A673 (cell line): ENCODE results near the gene ASIC2. TPM values are rescaled to one million over a fixed set of nuclear protein-coding genes. Genes with fewer than 3 reads are reported as not detected.

ENCODE experiments used
- BruUV-seq: library from RNA; stranded (reverse); fragments of 400-500 nt; replicated peaks from 2 replicates; lab custom pipeline; 2021; lab: Mats Ljungman, UMichigan
- CTCF ChIA-PET: fragments of 300-600 bp; sonication (Branson Sonifier 250); formaldehyde crosslinking; loops from one replicate; lab custom pipeline; 2022; ENCODE audit warnings: antibody characterized with exemption; lab: Charles Lee
- POLR2A ChIA-PET: fragments of 300-600 bp; sonication (Branson Sonifier 250); formaldehyde crosslinking; loops from one replicate; lab custom pipeline; 2022; ENCODE audit warnings: antibody characterized with exemption; ENCODE audit not compliant: low non-redundant PET; lab: Charles Lee
- DNase-seq: peaks from one replicate; pipeline ENCODE4 v3.0.0-alpha.2; 2015; ENCODE audit warnings: low spot score
- H3K27ac ChIP-seq: fragments of 200-600 bp; sonication (generic); 2 replicates; pipeline ENCODE4 v1.5.1; 2016; ENCODE audit warnings: mixed run types, low read depth, mild to moderate bottlenecking, mixed read lengths, antibody characterized with exemption, low read length; ENCODE audit not compliant: poor library complexity, severe bottlenecking
- H3K27me3 ChIP-seq: fragments of 200-600 bp; sonication (generic); replicated peaks from 2 replicates; pipeline ENCODE4 v1.6.1; 2017; ENCODE audit warnings: mixed run types, low read depth, mild to moderate bottlenecking, mixed read lengths, antibody characterized with exemption, low read length; ENCODE audit not compliant: insufficient read depth, poor library complexity
- H3K36me3 ChIP-seq: fragments of 200-600 bp; sonication (generic); 2 replicates; pipeline ENCODE4 v1.6.1; 2016; ENCODE audit warnings: mixed run types, mild to moderate bottlenecking, mixed read lengths, antibody characterized with exemption, low read length; ENCODE audit not compliant: insufficient read depth, poor library complexity, severe bottlenecking
- H3K4me1 ChIP-seq: fragments of 200-600 bp; sonication (generic); 2 replicates; pipeline ENCODE4 v1.6.1; 2017; ENCODE audit warnings: mixed run types, mild to moderate bottlenecking, mixed read lengths, antibody characterized with exemption, low read length; ENCODE audit not compliant: insufficient read depth, poor library complexity, severe bottlenecking
- H3K4me3 ChIP-seq: fragments of 200-600 bp; sonication (generic); 2 replicates; pipeline ENCODE4 v1.5.1; 2016; ENCODE audit warnings: low read depth, mixed run types, mild to moderate bottlenecking, mixed read lengths, low read length; ENCODE audit not compliant: poor library complexity, severe bottlenecking
- H3K9me3 ChIP-seq: fragments of 200-600 bp; sonication (generic); 2 replicates; pipeline ENCODE4 v1.6.1; 2016; ENCODE audit warnings: mixed run types, low read depth, mild to moderate bottlenecking, mixed read lengths, antibody characterized with exemption, low read length; ENCODE audit not compliant: poor library complexity, severe bottlenecking
- EZH2 ChIP-seq: fragments of 200-600 bp; sonication (generic); IDR thresholded peaks from 2 replicates; pipeline ENCODE4 v1.6.1; 2017; ENCODE audit warnings: borderline replicate concordance, low read depth, mild to moderate bottlenecking, mixed read lengths, antibody characterized with exemption, low read length; ENCODE audit not compliant: poor library complexity, severe bottlenecking
- intact Hi-C: fragments of 100-400 bp; cut with micrococcal nuclease; formaldehyde crosslinking; loops from one replicate; pipeline ENCODE4 v1.10.0; 2022; ENCODE audit not compliant: unreplicated experiment
- total RNA-seq: library from RNA; stranded (reverse); gene quantifications from 2 replicates; pipeline ENCODE4 v1.2.3, GENCODE V29; 2021
- TF ChIP-seq, protein P1 (sequence below): fragments of 300-800, 200-600 bp; sonication (generic); conservative IDR thresholded peaks from 2 replicates; pipeline ENCODE4 v1.5.1; 2017; ENCODE audit warnings: low read depth, mild to moderate bottlenecking, antibody characterized with exemption, low read length, moderate library complexity, mixed read lengths

The ASIC2 gene
- total RNA-seq, 1 experiment from 2014 or later, result 8.6 TPM

DNA sequence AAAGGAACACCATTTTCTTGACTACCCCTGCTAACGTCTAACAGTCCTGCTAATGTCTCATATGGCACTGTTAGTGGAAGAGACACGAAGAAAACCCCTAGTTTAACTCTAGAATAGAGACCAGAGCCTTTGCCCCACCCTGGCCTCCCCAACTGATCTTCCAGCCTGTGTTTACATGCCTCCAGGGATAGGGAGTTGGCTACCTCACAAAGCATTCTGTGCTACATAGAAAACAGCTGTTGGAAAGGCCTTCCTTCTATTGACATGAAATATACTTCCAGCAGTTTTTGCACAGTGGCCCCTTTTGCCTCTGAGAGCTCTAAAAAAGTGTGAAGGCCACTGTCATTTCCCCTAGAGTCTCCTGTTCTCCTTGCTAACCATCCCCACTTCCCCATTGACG, 73.1 kb downstream of the ASIC2 start:
- Histone ChIP-seq H3K27me3 (no peaks in the 10 kb centered on the region), H3K4me1 (peaks cover 33% of the 10 kb centered on the region), H3K9me3 (no peaks in the 10 kb centered on the region), H3K27ac (peak overlapping the region; percentile 60), H3K36me3 (no peaks in the 10 kb centered on the region), H3K4me3 (no peak overlapping the region)
- intact Hi-C loops, result no loop called here
- ChIA-PET CTCF (no interaction called here), POLR2A (no interaction called here)
- TF ChIP-seq, protein P1, sequence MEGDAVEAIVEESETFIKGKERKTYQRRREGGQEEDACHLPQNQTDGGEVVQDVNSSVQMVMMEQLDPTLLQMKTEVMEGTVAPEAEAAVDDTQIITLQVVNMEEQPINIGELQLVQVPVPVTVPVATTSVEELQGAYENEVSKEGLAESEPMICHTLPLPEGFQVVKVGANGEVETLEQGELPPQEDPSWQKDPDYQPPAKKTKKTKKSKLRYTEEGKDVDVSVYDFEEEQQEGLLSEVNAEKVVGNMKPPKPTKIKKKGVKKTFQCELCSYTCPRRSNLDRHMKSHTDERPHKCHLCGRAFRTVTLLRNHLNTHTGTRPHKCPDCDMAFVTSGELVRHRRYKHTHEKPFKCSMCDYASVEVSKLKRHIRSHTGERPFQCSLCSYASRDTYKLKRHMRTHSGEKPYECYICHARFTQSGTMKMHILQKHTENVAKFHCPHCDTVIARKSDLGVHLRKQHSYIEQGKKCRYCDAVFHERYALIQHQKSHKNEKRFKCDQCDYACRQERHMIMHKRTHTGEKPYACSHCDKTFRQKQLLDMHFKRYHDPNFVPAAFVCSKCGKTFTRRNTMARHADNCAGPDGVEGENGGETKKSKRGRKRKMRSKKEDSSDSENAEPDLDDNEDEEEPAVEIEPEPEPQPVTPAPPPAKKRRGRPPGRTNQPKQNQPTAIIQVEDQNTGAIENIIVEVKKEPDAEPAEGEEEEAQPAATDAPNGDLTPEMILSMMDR, result no peak
- no peak for TF ChIP-seq EZH2
- no peak for DNase-seq
- BruUV-seq, result no TSS peak

DNA sequence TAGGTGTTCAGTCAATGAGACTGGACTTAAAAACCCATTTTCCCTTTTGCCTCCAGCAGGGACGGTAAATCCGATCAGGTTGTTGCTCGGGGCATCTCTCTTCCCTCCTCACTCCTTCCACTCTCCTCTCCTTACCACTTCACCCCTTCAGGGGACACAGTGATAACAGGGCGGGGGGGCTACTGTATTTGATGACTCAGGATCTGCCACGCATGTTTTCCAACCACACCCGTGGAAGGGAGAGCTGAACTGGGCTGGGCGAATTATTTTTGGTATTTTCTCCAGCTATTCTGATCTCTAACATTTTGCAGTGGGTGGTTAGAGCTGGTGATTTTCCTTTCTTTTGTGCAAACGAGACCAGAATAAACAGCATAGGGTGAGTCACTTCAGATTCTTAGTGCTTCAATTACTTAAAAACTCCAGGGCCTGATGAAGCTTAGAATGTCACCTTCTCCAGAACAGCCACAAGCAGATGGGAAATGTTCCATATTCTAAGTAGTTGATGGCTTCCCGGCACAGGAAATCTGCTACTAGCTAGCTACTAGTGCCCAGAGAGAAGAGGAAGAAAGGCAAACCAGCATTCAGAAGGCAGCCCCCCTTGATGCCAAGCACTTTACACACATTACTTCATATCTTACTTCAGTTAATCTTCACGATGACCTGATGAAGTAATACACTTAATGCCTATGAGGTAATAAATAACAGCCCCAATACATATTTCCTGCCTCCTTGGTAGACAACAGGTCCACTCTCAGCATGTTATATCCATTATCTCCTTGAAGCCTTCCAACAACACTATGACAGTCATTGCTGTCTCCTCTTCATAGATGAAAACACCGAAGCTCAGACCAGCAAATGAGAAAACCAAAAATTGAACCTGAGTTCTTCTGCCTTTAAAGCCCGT, 74.1 kb downstream of the ASIC2 start:
- intact Hi-C loops, result no loop called here
- H3K4me1 ChIP-seq, result peaks cover 31% of the 10 kb centered on the region
- CTCF ChIA-PET, result no interaction called here
- H3K36me3 ChIP-seq, result no peaks in the 10 kb centered on the region
- H3K4me3 ChIP-seq, result no peak overlapping the region
- TF ChIP-seq, protein P1, result no peak
- no peak for TF ChIP-seq EZH2
- POLR2A ChIA-PET, result no interaction called here
- no TSS peak for BruUV-seq
- DNase-seq, result peak; percentile 57
- no peaks in the 10 kb centered on the region for H3K9me3 ChIP-seq
- H3K27ac ChIP-seq, result peak overlapping the region; percentile 60
- no peaks in the 10 kb centered on the region for H3K27me3 ChIP-seq

DNA sequence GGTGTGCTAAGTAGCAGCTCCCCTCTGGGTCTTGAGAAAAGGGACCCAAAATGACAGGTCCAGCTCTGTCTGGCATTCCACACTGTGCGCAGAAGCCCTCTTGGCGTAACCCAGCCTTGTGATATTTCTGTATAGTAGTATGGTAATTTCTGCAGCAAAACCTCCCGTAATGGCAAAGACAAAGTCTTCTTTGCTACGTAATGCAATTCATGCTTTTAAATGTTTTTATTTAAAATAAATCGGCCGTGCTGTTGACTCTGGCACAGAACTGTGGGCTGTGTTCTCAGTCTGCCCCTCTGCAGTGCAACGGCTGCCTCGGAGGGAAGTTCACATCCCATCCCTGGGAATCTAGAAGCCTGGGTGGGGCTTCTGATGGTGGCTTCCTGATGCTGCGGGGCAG, 75.2 kb downstream of the ASIC2 start:
- H3K27ac ChIP-seq, result no peak overlapping the region
- H3K4me3 ChIP-seq, result no peak overlapping the region
- ChIA-PET CTCF (no interaction called here), POLR2A (no interaction called here)
- DNase-seq, result no peak
- no TSS peak for BruUV-seq
- H3K27me3 ChIP-seq, result no peaks in the 10 kb centered on the region
- peaks cover 27% of the 10 kb centered on the region for H3K4me1 ChIP-seq
- H3K36me3 ChIP-seq, result no peaks in the 10 kb centered on the region
- no peaks in the 10 kb centered on the region for H3K9me3 ChIP-seq
- TF ChIP-seq EZH2, result no peak
- TF ChIP-seq, protein P1, result no peak
- intact Hi-C loops, result no loop called here
